ENCODE results near the gene CNOT8.

CNOT8 gene

GRCh38 chr5:154866841-154867240, 8.4 kb downstream of the CNOT8 start:
- H3K27me3 Mint-ChIP-seq: no peaks in the 10 kb centered on the region
- peaks cover 40% of the 10 kb centered on the region for H3K4me1 Mint-ChIP-seq (ENCODE audit: low read depth)
- no peak overlapping the region for H3K4me3 Mint-ChIP-seq
- H3K27ac Mint-ChIP-seq: peak overlapping the region; percentile 83
- H3K9me3 Mint-ChIP-seq (ENCODE audit: low read depth): no peaks in the 10 kb centered on the region
- H3K36me3 Mint-ChIP-seq: peaks cover 8% of the 10 kb centered on the region

GRCh38 chr5:154868702-154869101, 10.3 kb downstream of the CNOT8 start:
- no peaks in the 10 kb centered on the region for H3K27me3 Mint-ChIP-seq
- no peak overlapping the region for H3K4me3 Mint-ChIP-seq
- H3K36me3 Mint-ChIP-seq: peaks cover 15% of the 10 kb centered on the region
- peaks cover 24% of the 10 kb centered on the region for H3K4me1 Mint-ChIP-seq (ENCODE audit: low read depth)
- peak overlapping the region; percentile 70 for H3K27ac Mint-ChIP-seq
- H3K9me3 Mint-ChIP-seq (ENCODE audit: low read depth): no peaks in the 10 kb centered on the region

- no peak overlapping the region for H3K27ac Mint-ChIP-seq
Observed at GRCh38 chr5:154871734-154872133, 13.3 kb downstream of the CNOT8 start.

GRCh38 chr5:154873791-154874331, 15.4 kb downstream of the CNOT8 start:
- Mint-ChIP-seq H3K9me3 (ENCODE audit: low read depth) (peaks cover 5% of the 10 kb centered on the region), H3K4me1 (ENCODE audit: low read depth) (no peaks in the 10 kb centered on the region), H3K4me3 (no peak overlapping the region), H3K36me3 (peaks cover 36% of the 10 kb centered on the region), H3K27ac (no peak overlapping the region), H3K27me3 (no peaks in the 10 kb centered on the region)

More at GRCh38 chr5:154871734-154872133, 13.3 kb downstream of the CNOT8 start:
- Mint-ChIP-seq H3K36me3 (peaks cover 28% of the 10 kb centered on the region), H3K4me3 (no peak overlapping the region), H3K27me3 (no peaks in the 10 kb centered on the region), H3K4me1 (ENCODE audit: low read depth) (peaks cover 7% of the 10 kb centered on the region), H3K9me3 (ENCODE audit: low read depth) (no peaks in the 10 kb centered on the region)

- peaks cover 18% of the 10 kb centered on the region for H3K9me3 Mint-ChIP-seq (ENCODE audit: low read depth)
- no peak overlapping the region for H3K4me3 Mint-ChIP-seq
- no peaks in the 10 kb centered on the region for H3K27me3 Mint-ChIP-seq
- no peak overlapping the region for H3K27ac Mint-ChIP-seq
- no peaks in the 10 kb centered on the region for H3K4me1 Mint-ChIP-seq (ENCODE audit: low read depth)
- peaks cover 62% of the 10 kb centered on the region for H3K36me3 Mint-ChIP-seq
Observed at GRCh38 chr5:154878642-154879335, 20.4 kb downstream of the CNOT8 start.

- Mint-ChIP-seq H3K4me3 (no peak overlapping the region), H3K27me3 (no peaks in the 10 kb centered on the region), H3K9me3 (ENCODE audit: low read depth) (peaks cover 30% of the 10 kb centered on the region), H3K4me1 (ENCODE audit: low read depth) (no peaks in the 10 kb centered on the region), H3K27ac (no peak overlapping the region), H3K36me3 (peaks cover 65% of the 10 kb centered on the region)
Observed at GRCh38 chr5:154881986-154882385, 23.6 kb downstream of the CNOT8 start.

GRCh38 chr5:154884424-154884823, 26.0 kb downstream of the CNOT8 start:
- Mint-ChIP-seq H3K4me3 (no peak overlapping the region), H3K36me3 (peaks cover 71% of the 10 kb centered on the region), H3K4me1 (ENCODE audit: low read depth) (no peaks in the 10 kb centered on the region), H3K9me3 (ENCODE audit: low read depth) (peaks cover 29% of the 10 kb centered on the region), H3K27me3 (no peaks in the 10 kb centered on the region), H3K27ac (no peak overlapping the region)

GRCh38 chr5:154885439-154885838, 27.0 kb downstream of the CNOT8 start:
- Mint-ChIP-seq H3K27me3 (no peaks in the 10 kb centered on the region), H3K9me3 (ENCODE audit: low read depth) (peaks cover 29% of the 10 kb centered on the region), H3K4me1 (ENCODE audit: low read depth) (no peaks in the 10 kb centered on the region), H3K36me3 (peaks cover 67% of the 10 kb centered on the region), H3K4me3 (no peak overlapping the region), H3K27ac (no peak overlapping the region)

- H3K27ac Mint-ChIP-seq: no peak overlapping the region
- H3K36me3 Mint-ChIP-seq: peaks cover 38% of the 10 kb centered on the region
Observed at GRCh38 chr5:154892369-154892771, 33.9 kb downstream of the CNOT8 start.

GRCh38 chr5:154893381-154893780, 35.0 kb downstream of the CNOT8 start:
- Mint-ChIP-seq H3K4me1 (ENCODE audit: low read depth) (no peaks in the 10 kb centered on the region), H3K27me3 (no peaks in the 10 kb centered on the region), H3K9me3 (ENCODE audit: low read depth) (no peaks in the 10 kb centered on the region), H3K27ac (no peak overlapping the region), H3K36me3 (peaks cover 30% of the 10 kb centered on the region), H3K4me3 (no peak overlapping the region)

More at GRCh38 chr5:154892369-154892771, 33.9 kb downstream of the CNOT8 start:
- H3K4me1 Mint-ChIP-seq (ENCODE audit: low read depth): no peaks in the 10 kb centered on the region
- no peak overlapping the region for H3K4me3 Mint-ChIP-seq
- H3K9me3 Mint-ChIP-seq (ENCODE audit: low read depth): peaks cover 2% of the 10 kb centered on the region
- H3K27me3 Mint-ChIP-seq: no peaks in the 10 kb centered on the region

- no peaks in the 10 kb centered on the region for H3K9me3 Mint-ChIP-seq (ENCODE audit: low read depth)
- no peaks in the 10 kb centered on the region for H3K27me3 Mint-ChIP-seq
- no peak overlapping the region for H3K4me3 Mint-ChIP-seq
- no peak overlapping the region for H3K27ac Mint-ChIP-seq
- peaks cover 22% of the 10 kb centered on the region for H3K36me3 Mint-ChIP-seq
- H3K4me1 Mint-ChIP-seq (ENCODE audit: low read depth): no peaks in the 10 kb centered on the region
Observed at GRCh38 chr5:154895606-154896561, 37.5 kb downstream of the CNOT8 start.

- H3K4me3 Mint-ChIP-seq: no peak overlapping the region
- no peaks in the 10 kb centered on the region for H3K9me3 Mint-ChIP-seq (ENCODE audit: low read depth)
- peaks cover 19% of the 10 kb centered on the region for H3K36me3 Mint-ChIP-seq
- H3K27ac Mint-ChIP-seq: no peak overlapping the region
- no peaks in the 10 kb centered on the region for H3K27me3 Mint-ChIP-seq
- no peaks in the 10 kb centered on the region for H3K4me1 Mint-ChIP-seq (ENCODE audit: low read depth)
Observed at GRCh38 chr5:154896562-154897165, 38.2 kb downstream of the CNOT8 start.

- Mint-ChIP-seq H3K27ac (no peak overlapping the region), H3K4me1 (ENCODE audit: low read depth) (no peaks in the 10 kb centered on the region), H3K9me3 (ENCODE audit: low read depth) (no peaks in the 10 kb centered on the region)
Observed at GRCh38 chr5:154898210-154898609, 39.8 kb downstream of the CNOT8 start.

GRCh38 chr5:154899151-154899816, 40.9 kb downstream of the CNOT8 start:
- Mint-ChIP-seq H3K4me3 (no peak overlapping the region), H3K4me1 (ENCODE audit: low read depth) (no peaks in the 10 kb centered on the region), H3K36me3 (peaks cover 17% of the 10 kb centered on the region), H3K9me3 (ENCODE audit: low read depth) (no peaks in the 10 kb centered on the region), H3K27ac (no peak overlapping the region), H3K27me3 (no peaks in the 10 kb centered on the region)

More at GRCh38 chr5:154898210-154898609, 39.8 kb downstream of the CNOT8 start:
- Mint-ChIP-seq H3K27me3 (no peaks in the 10 kb centered on the region), H3K36me3 (peaks cover 17% of the 10 kb centered on the region), H3K4me3 (no peak overlapping the region)

All from activated naive CD8-positive, alpha-beta T cell (primary cell).